ENCODE results near the gene HBZ.
"Not testable (repeated sequence)": the region's sequence is repeated elsewhere in the genome, so short reads cannot be mapped to it uniquely, and the experiment has no call there.

HBZ gene

GRCh38 chr16:180101-180675 lies 27.7 kb downstream of the HBZ start, which contains the start of gene HBQ1:
Gene HBQ1, plus strand, starts transcription at chr16:180459. Its CDS starts 28 bp downstream, at chr16:180487.
- DNase-seq = no peak

GRCh38 chr16:180681-181564 lies 28.5 kb downstream of the HBZ start:
- DNase-seq = peak; percentile 51

GRCh38 chr16:181565-182021 lies 29.1 kb downstream of the HBZ start:
- no peak for DNase-seq

GRCh38 chr16:183005-183404 lies 30.6 kb downstream of the HBZ start:
- DNase-seq = no peak

- no peak for DNase-seq
These were observed 32.8 kb downstream of the HBZ start for GRCh38 chr16:185213-185612.

- DNase-seq = no peak
These were observed 33.2 kb downstream of the HBZ start for GRCh38 chr16:185691-186090.

GRCh38 chr16:187330-187729 lies 34.9 kb downstream of the HBZ start:
- no peak for DNase-seq

GRCh38 chr16:188674-189073 lies 36.2 kb downstream of the HBZ start:
- DNase-seq = no peak

GRCh38 chr16:189604-190186 lies 37.3 kb downstream of the HBZ start:
- no peak for DNase-seq

- DNase-seq = no peak
These were observed 39.4 kb downstream of the HBZ start for GRCh38 chr16:191831-192230.

- no peak for DNase-seq
These were observed 40.2 kb downstream of the HBZ start for GRCh38 chr16:192686-193085.

- DNase-seq = no peak
These were observed 41.0 kb downstream of the HBZ start for GRCh38 chr16:193441-193840.

GRCh38 chr16:194516-194915 lies 42.1 kb downstream of the HBZ start:
- DNase-seq = no peak

GRCh38 chr16:200388-200787 lies 47.9 kb downstream of the HBZ start:
- DNase-seq = no peak

- no peak for DNase-seq
These were observed 50.8 kb downstream of the HBZ start for GRCh38 chr16:203246-203645.

- not testable (repeated sequence) for DNase-seq
These were observed 51.6 kb downstream of the HBZ start for GRCh38 chr16:204046-204445.
